GM12878 (cell line): ENCODE measurements around the gene BCAN. TPM values are rescaled to one million over a fixed set of nuclear protein-coding genes. Genes with fewer than 3 reads are reported as not detected.

ENCODE experiments used
- ATAC-seq: fragments of 200-7000 bp; cut with Tn5 transposase; 3 replicates; pipeline ENCODE4 v1.9.1; 2020; ENCODE audit warnings: mild to moderate bottlenecking, moderate library complexity
- BruUV-seq: library from RNA; stranded (reverse); fragments of 400-500 nt; replicated peaks from 2 replicates; lab custom pipeline; 2021; lab: Mats Ljungman, UMichigan
- CTCF ChIA-PET: fragments of 300-600 bp; sonication (Branson Sonifier 250); formaldehyde crosslinking; extraction: SDS; loops from one replicate; lab custom pipeline; 2021; ENCODE audit warnings: inconsistent platforms; lab: Yijun Ruan, JAX
- POLR2A ChIA-PET: fragments of 350-600 bp; formaldehyde crosslinking; extraction: SDS; loops from one replicate; lab custom pipeline; 2021; ENCODE audit warnings: inconsistent platforms; lab: Charles Lee
- RAD21 ChIA-PET: fragments of 300-600 bp; sonication (Branson Sonifier 250); formaldehyde crosslinking; loops from one replicate; lab custom pipeline; 2023; ENCODE audit warnings: antibody characterized with exemption; ENCODE audit not compliant: unreplicated experiment; lab: Charles Lee
- SMC1A ChIA-PET: fragments of 300-600 bp; sonication (Branson Sonifier 250); formaldehyde crosslinking; loops from one replicate; lab custom pipeline; 2023; ENCODE audit not compliant: unreplicated experiment, uncharacterized antibody; lab: Charles Lee
- DNase-seq: peaks from one replicate; pipeline ENCODE4 v3.0.0-alpha.2; 2011; ENCODE audit warnings: low read depth, low spot score
- FAIRE-seq: peaks from 3 replicates; lab custom pipeline; 2011; peaks lifted over from hg19 to GRCh38; lab: Jason Lieb, UNC
- H2AFZ ChIP-seq: 2 replicates; pipeline ENCODE4 v1.6.0; 2011; ENCODE audit warnings: low read depth, low read length, control low read depth; ENCODE audit not compliant: control insufficient read depth
- H3K27ac ChIP-seq: 2 replicates; pipeline ENCODE4 v1.5.1; 2011; ENCODE audit warnings: control low read depth; ENCODE audit not compliant: control insufficient read depth, insufficient read depth
- H3K27me3 ChIP-seq, 2 experiments: replicated peaks in 1 of 2; 2 replicates each; pipeline versions ENCODE4 v1.6.0 to v1.6.1; 2011; ENCODE audit warnings: low read length in 1 of 2; ENCODE audit not compliant: control insufficient read depth in 2 of 2, insufficient read depth in 2 of 2
- H3K36me3 ChIP-seq, 2 experiments: 2 replicates each; pipeline ENCODE4 v1.5.1; 2011; ENCODE audit warnings: low read length in 1 of 2; ENCODE audit not compliant: control insufficient read depth in 2 of 2, insufficient read depth in 2 of 2
- H3K4me1 ChIP-seq: 2 replicates; pipeline ENCODE4 v1.6.1; 2011; ENCODE audit warnings: mild to moderate bottlenecking, low read length, moderate library complexity, mixed read lengths; ENCODE audit not compliant: control insufficient read depth, insufficient read depth
- H3K4me2 ChIP-seq: 2 replicates; pipeline ENCODE4 v1.6.0; 2011; ENCODE audit warnings: control low read depth; ENCODE audit not compliant: control insufficient read depth, insufficient read depth
- H3K4me3 ChIP-seq: fragments of 200-600 bp; sonication (generic); 2 replicates; pipeline ENCODE4 v1.5.1; 2016
- H3K79me2 ChIP-seq: 2 replicates; pipeline ENCODE4 v1.6.0; 2011; ENCODE audit warnings: low read length; ENCODE audit not compliant: control insufficient read depth, insufficient read depth
- H3K9ac ChIP-seq: 2 replicates; pipeline ENCODE4 v1.8.0; 2011; ENCODE audit warnings: low read length, control low read depth, mixed read lengths; ENCODE audit not compliant: control insufficient read depth, insufficient read depth
- H3K9me3 ChIP-seq: replicated peaks from 3 replicates; pipeline ENCODE4 v1.5.1; 2011; ENCODE audit warnings: mild to moderate bottlenecking, low read length; ENCODE audit not compliant: control insufficient read depth, insufficient read depth
- H4K20me1 ChIP-seq: 2 replicates; pipeline ENCODE4 v1.6.0; 2011; ENCODE audit not compliant: control insufficient read depth, insufficient read depth
- CBX5 ChIP-seq: sonication (generic); IDR thresholded peaks from 2 replicates; pipeline ENCODE4 v1.6.1; 2016; ENCODE audit warnings: low read depth, moderate library complexity, mild to moderate bottlenecking, inconsistent platforms
- CEBPZ ChIP-seq: fragments of 150-350 bp; IDR thresholded peaks from 2 replicates; pipeline ENCODE4 v1.6.1; 2016; ENCODE audit warnings: low read depth, low read length
- HDAC2 ChIP-seq: fragments of 200-600 bp; sonication (generic); IDR thresholded peaks from 2 replicates; pipeline ENCODE4 v1.6.1; 2017
- JUNB ChIP-seq: IDR thresholded peaks from 2 replicates; pipeline ENCODE4 v1.6.1; 2016; ENCODE audit warnings: antibody characterized with exemption, mild to moderate bottlenecking
- KAT2A ChIP-seq: conservative IDR thresholded peaks from 2 replicates; pipeline ENCODE4 v1.6.1; 2011; ENCODE audit warnings: low read depth, low read length; ENCODE audit not compliant: control insufficient read depth
- NRF1 ChIP-seq: conservative IDR thresholded peaks from 2 replicates; pipeline ENCODE4 v1.6.1; 2011; ENCODE audit warnings: mild to moderate bottlenecking, low read depth, low read length, improper control_type of control experiment
- PML ChIP-seq: IDR thresholded peaks from 2 replicates; pipeline ENCODE4 v1.6.1; 2012; ENCODE audit warnings: low read length, inconsistent platforms
- RAD21 ChIP-seq: IDR thresholded peaks from 2 replicates; pipeline ENCODE4 v1.6.1; 2011; ENCODE audit warnings: mild to moderate bottlenecking, low read depth, low read length, moderate library complexity; ENCODE audit not compliant: insufficient read depth
- REST ChIP-seq: IDR thresholded peaks from 2 replicates; pipeline ENCODE4 v1.6.1; 2012; ENCODE audit warnings: mild to moderate bottlenecking, low read depth, low read length
- SMC3 ChIP-seq: IDR thresholded peaks from 2 replicates; pipeline ENCODE4 v1.6.1; 2011; ENCODE audit warnings: low read length, improper control_type of control experiment, borderline replicate concordance
- WGBS: methylation state at CpG from one replicate; pipeline ENCODE4 v1.1.6; 2016; ENCODE audit warnings: low lambda C conversion rate; ENCODE audit not compliant: insufficient replicate concordance, insufficient coverage; ENCODE audit errors: missing lambda C conversion rate; 5-methylcytosine and 5-hydroxymethylcytosine counted together
- in situ Hi-C: fragments of 300-500 bp; cut with MboI; formaldehyde crosslinking; loops from 9 replicates; pipeline ENCODE4 v1.14.3; 2018; ENCODE audit warnings: mixed read lengths
- intact Hi-C: fragments of 100-400 bp; cut with micrococcal nuclease; formaldehyde crosslinking; loops from one replicate; pipeline ENCODE4 v1.14.2; 2022; ENCODE audit not compliant: unreplicated experiment
- polyA plus RNA-seq, 11 experiments: library from polyadenylated mRNA; depleted of rRNA in 4 of 11; unstranded in 6 of 11; stranded (reverse) in 5 of 11; fragments of >200 nt; fragmentation: Nextera tagmentation in 4 of 11; fragmentation: Illumina TruSeq in 1 of 11; extraction: Ambion mirVana in 4 of 11; extraction: Trizol in 1 of 11; gene quantifications; 1 replicate in 1 of 11; 2 replicates in 10 of 11; pipeline versions ENCODE4 v1.2.1 to v1.2.3, GENCODE V29; 2011 to 2016; ENCODE audit warnings: inconsistent platforms in 2 of 11, missing spikeins in 2 of 11, low read depth in 1 of 11
- total RNA-seq, 4 experiments: library from RNA; depleted of rRNA in 3 of 4; stranded (reverse); fragments of >200 nt in 3 of 4; fragmentation: Illumina TruSeq in 1 of 4; extraction: Trizol in 1 of 4; gene quantifications; 2 replicates each; pipeline versions ENCODE4 v1.2.1 to v1.2.3, GENCODE V29; 2013 to 2021

Gene BCAN
- total and polyA plus RNA-seq, 10 of the 15 experiments (the other 5 are each of a cell fraction or from before 2014, with no cell fraction given): 0.05 to 1.3 (median 0.18) TPM; not detected in 1

DNA sequence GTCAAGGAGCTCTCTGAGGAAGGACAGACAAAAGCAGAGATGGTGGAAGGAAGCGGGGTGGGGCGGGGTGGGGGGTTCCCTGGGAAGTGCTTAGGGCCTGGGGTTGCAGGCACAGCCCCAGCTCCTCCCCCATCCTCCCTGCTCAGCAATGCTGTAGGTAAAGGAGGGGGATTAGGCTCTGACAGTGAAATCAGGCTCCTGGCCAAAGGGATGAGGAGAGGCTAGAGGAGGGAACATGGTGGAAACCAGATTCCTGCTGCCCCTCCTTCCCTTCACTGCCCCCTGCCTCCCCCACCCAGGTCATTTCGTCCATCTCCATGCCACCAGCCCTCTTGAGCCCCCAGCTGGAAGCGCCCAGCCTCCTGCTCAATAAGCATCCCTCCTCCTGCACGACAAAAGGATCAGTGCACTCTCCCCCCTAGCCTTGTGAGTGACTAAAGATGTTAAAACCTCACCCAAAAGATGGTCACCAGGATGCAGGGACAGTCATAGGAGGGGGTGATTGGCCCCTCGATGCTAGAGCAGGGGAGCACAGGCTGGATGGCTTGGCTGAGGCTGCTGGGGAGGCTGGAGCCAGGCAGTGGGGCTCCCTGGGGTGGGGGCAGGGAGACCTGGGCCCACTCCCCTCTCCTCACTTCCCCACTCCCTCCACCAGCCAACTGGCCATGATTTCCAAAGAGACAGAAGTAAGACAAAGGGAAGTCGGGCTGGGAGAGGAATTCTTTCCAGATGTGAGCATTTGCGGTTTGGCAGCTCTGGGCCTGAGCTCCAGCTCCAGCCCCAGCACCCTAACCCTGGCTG, 65.7 kb downstream of the BCAN start:
- H2AFZ ChIP-seq: no peak overlapping the region
- SMC1A ChIA-PET: interaction anchor here (0.9 to 2.4 kb wide), 5 partner anchors 16 to 23 kb away, joined by 3 to 11 read pairs (median 7); no protein-coding TSS in a partner anchor
- POLR2A ChIA-PET: interaction anchor here (1.4 kb wide), 1 partner anchor 21 kb away, joined by 4 read pairs; the partner anchor contains the start of genes ISG20L2 and METTL25B
- in situ Hi-C loops (no loop called here), intact Hi-C loops (no loop called here)
- no peak for ATAC-seq
- RAD21 ChIA-PET: interaction anchor here (0.6 to 3.6 kb wide), 6 partner anchors 14 to 181 kb away, joined by 3 to 28 read pairs (median 10); partner anchors contain the start of gene INSRR
- H3K4me3 ChIP-seq: no peak overlapping the region
- peaks cover 6% of the 10 kb centered on the region for H3K4me1 ChIP-seq
- H4K20me1 ChIP-seq: no peaks in the 10 kb centered on the region; the same call in 1 of the 2 replicates
- H3K9ac ChIP-seq: no peak overlapping the region
- no peak overlapping the region for H3K4me2 ChIP-seq
- H3K36me3 ChIP-seq: no peaks in the 10 kb centered on the region; a peak in 2 of 4 replicates
- CTCF ChIA-PET: interaction anchor here (0.6 to 9.5 kb wide), 12 partner anchors 11 to 432 kb away, joined by 3 to 157 read pairs (median 10); partner anchors contain the start of genes INSRR, ISG20L2, METTL25B and NTRK1
- no peak overlapping the region for H3K27ac ChIP-seq
- DNase-seq: no peak
- H3K27me3 ChIP-seq: peaks cover 10 to 15% of the 10 kb centered on the region in 2 experiments
- no peaks in the 10 kb centered on the region for H3K9me3 ChIP-seq
- 38% methylated on average over 7 of the region's 8 CpGs for whole genome bisulfite sequencing
- no peaks in the 10 kb centered on the region for H3K79me2 ChIP-seq
- no peak for FAIRE-seq
- no TSS peak for BruUV-seq
- TF ChIP-seq NRF1: no peak
- no peak for TF ChIP-seq REST
- TF ChIP-seq KAT2A: no peak
- TF ChIP-seq PML: no peak
- no peak for TF ChIP-seq SMC3
- no peak for TF ChIP-seq JUNB
- no peak for TF ChIP-seq CEBPZ
- TF ChIP-seq HDAC2: no peak
- TF ChIP-seq RAD21: no peak
- TF ChIP-seq CBX5: no peak
